Activated naive CD8-positive, alpha-beta T cell treated with anti-CD3 and anti-CD28 coated beads, Interleukin-2, amount 10 ng/mL, durations not matched to agents 7 days and 5 days (primary cell): Measurements from ENCODE around the gene SLC34A1. TPM values are rescaled to one million over a fixed set of nuclear protein-coding genes. Genes with fewer than 3 reads are reported as not detected.
"Not testable (repeated sequence)": the region's sequence is repeated elsewhere in the genome, so short reads cannot be mapped to it uniquely, and the experiment has no call there.

Source experiments
- ATAC-seq: fragments of 150-1000 bp; cut with Tn5 transposase; one replicate; pipeline ENCODE4 v1.10.0; 2021; ENCODE audit warnings: low read depth, moderate library complexity
- POLR2A ChIA-PET: fragments of 350-600 bp; sonication (Branson Sonifier 250); formaldehyde crosslinking; loops from one replicate; lab custom pipeline; 2021; ENCODE audit warnings: antibody characterized with exemption; lab: Charles Lee
- DNase-seq: peaks from one replicate; pipeline ENCODE4 v3.0.0; 2021
- H3K27ac Mint-ChIP-seq: one replicate; pipeline ENCODE4 v1.8.0; 2022; ENCODE audit warnings: mild to moderate bottlenecking, mixed read lengths
- H3K27me3 Mint-ChIP-seq: one replicate; pipeline ENCODE4 v1.8.0; 2022; ENCODE audit warnings: mild to moderate bottlenecking, moderate library complexity, mixed read lengths
- H3K36me3 Mint-ChIP-seq: one replicate; pipeline ENCODE4 v1.8.0; 2021; ENCODE audit warnings: mild to moderate bottlenecking, mixed read lengths
- H3K4me1 Mint-ChIP-seq: one replicate; pipeline ENCODE4 v1.8.0; 2021; ENCODE audit warnings: mixed read lengths
- H3K4me3 Mint-ChIP-seq: one replicate; pipeline ENCODE4 v1.8.0; 2022; ENCODE audit warnings: mild to moderate bottlenecking, moderate library complexity, mixed read lengths
- H3K9me3 Mint-ChIP-seq: one replicate; pipeline ENCODE4 v1.8.0; 2021; ENCODE audit warnings: mixed read lengths
- total RNA-seq, 2 experiments: library from RNA; stranded (reverse); gene quantifications; one replicate each; pipeline ENCODE4 v1.2.3, GENCODE V29; 2021

Gene SLC34A1
- total RNA-seq, 2 experiments from 2014 or later: 1.9 to 2.1 TPM

DNA sequence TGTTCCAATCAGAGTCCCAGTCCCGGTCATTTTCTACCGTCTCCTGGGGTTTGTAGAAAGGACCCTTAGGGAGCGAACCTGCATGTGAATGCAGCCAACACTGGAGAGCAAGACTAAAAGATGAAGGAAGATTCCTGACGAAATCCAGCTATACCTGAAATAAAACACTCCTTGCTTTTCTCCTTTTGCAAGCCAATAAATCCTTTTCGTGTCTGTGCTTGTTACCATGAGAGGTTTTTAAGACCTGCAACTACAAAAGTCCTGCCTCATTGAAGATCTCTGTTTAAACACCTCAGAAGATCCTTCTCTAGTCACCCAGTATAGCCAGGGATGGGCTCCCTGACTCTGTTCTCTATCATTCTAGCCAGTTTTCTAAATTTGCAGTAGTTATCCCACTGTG is 10.0 kb upstream of the SLC34A1 start:
- peaks cover 30% of the 10 kb centered on the region for H3K4me1 Mint-ChIP-seq
- ATAC-seq (no peak), DNase-seq (no peak)
- H3K4me3 Mint-ChIP-seq: peak overlapping the region; percentile 30
- no peaks in the 10 kb centered on the region for H3K27me3 Mint-ChIP-seq
- H3K9me3 Mint-ChIP-seq: no peaks in the 10 kb centered on the region
- peak overlapping the region; percentile 92 for H3K27ac Mint-ChIP-seq
- POLR2A ChIA-PET: interaction anchor here (1.0 kb wide), 1 partner anchor 16 kb away, joined by 3 read pairs; no protein-coding TSS in a partner anchor
- peaks cover 24% of the 10 kb centered on the region for H3K36me3 Mint-ChIP-seq

DNA sequence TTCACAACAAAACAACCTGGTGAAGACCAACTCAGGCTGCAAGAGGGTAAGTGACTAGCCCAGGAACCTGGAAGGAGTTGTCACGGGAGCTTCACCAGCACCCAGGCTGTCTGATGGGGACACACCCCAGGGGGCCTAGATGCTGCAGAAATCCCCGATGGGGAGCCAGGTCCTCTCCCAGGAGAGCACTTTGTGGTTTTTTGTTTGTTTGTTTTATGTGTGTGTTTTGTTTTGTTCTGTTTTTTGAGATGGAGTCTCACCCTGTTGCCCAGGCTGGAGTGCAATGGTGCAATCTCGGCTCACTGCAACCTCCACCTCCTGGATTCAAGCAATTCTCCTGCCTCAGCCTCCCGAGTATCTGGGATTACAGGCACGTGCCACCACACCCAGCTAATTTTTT is 8.7 kb upstream of the SLC34A1 start:
- Mint-ChIP-seq H3K4me1 (peaks cover 31% of the 10 kb centered on the region), H3K36me3 (peaks cover 15% of the 10 kb centered on the region)
- not testable (repeated sequence) for DNase-seq, H3K9me3 Mint-ChIP-seq, H3K27me3 Mint-ChIP-seq, H3K27ac Mint-ChIP-seq, H3K4me3 Mint-ChIP-seq, ATAC-seq
- POLR2A ChIA-PET: interaction anchor here (1.1 kb wide), 1 partner anchor 24 kb away, joined by 3 read pairs; the partner anchor contains the start of gene LMAN2

DNA sequence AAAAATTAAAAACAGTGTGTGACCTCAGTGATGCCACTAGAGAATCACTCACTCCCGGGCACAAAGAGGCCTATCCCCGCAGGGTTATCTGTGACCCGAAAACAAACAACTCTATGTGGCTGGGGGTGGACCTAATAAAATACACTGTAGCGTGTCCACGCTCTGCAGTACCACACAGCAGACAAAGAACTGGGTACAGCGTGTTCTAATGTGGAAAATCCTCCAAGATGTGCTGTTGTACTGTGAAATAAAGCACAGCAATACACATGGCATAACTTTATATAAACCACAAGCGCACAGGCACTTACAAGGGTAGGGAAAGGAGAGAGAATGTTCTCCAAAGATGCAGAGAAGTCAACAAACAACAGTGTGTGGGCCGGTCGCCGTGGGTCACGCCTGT is 8.1 kb upstream of the SLC34A1 start:
- no peak overlapping the region for H3K27ac Mint-ChIP-seq
- H3K4me1 Mint-ChIP-seq: peaks cover 32% of the 10 kb centered on the region
- H3K9me3 Mint-ChIP-seq: no peaks in the 10 kb centered on the region
- POLR2A ChIA-PET: no interaction called here
- H3K36me3 Mint-ChIP-seq: peaks cover 15% of the 10 kb centered on the region
- no peaks in the 10 kb centered on the region for H3K27me3 Mint-ChIP-seq
- ATAC-seq (no peak), DNase-seq (no peak)
- H3K4me3 Mint-ChIP-seq: no peak overlapping the region

DNA sequence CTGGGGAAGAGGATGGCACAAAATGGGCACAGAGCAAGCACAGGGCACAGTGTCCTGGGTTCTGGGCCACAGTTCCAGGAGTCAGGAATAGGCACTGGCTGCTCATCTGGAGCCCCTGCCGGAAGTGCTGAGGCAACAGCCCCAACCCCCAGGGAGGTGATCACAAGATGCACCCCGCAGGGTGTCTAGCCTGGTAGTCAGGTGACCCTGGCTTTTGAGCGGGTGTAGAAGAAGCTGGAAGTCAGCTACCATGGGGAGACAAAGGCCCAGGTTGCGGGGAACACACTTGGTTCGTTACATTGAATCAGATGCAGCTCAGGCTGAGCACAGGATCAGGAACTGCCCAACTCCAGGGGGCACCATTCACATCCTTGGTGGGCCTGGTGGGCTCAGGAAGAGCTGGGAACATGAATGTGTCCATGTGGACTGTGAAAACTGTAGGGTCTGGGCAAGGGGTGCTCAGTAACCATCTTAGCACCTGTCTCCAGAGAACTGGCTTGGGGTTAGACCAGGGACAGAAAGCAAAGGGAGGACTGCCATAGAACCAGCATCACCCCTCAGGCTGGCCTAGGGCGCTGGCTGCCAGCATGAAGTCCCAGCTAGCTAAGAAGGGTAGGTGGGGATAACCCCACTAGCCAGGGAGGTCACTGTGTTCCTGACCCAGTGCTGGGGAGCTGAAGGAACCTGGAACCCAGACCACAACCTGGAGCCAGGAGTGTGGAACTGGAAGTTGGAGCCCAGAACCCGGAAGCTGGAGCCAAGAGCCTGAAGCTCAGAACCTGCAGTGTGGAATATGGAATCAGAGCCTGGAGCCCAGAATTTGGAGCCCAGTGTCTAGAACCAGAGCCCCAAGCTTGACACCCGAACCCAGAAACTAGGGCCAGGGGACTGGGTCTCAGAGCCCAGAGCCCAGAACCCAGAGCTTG is 6.1 kb upstream of the SLC34A1 start:
- DNase-seq (no peak), ATAC-seq (no peak)
- Mint-ChIP-seq H3K27me3 (no peaks in the 10 kb centered on the region), H3K4me3 (no peak overlapping the region), H3K4me1 (peaks cover 21% of the 10 kb centered on the region), H3K27ac (no peak overlapping the region), H3K36me3 (peaks cover 14% of the 10 kb centered on the region), H3K9me3 (no peaks in the 10 kb centered on the region)
- POLR2A ChIA-PET: interaction anchor here (0.6 to 1.5 kb wide), 3 partner anchors 11 to 69 kb away, joined by 3 to 4 read pairs (median 3); partner anchors contain the start of gene PRR7

DNA sequence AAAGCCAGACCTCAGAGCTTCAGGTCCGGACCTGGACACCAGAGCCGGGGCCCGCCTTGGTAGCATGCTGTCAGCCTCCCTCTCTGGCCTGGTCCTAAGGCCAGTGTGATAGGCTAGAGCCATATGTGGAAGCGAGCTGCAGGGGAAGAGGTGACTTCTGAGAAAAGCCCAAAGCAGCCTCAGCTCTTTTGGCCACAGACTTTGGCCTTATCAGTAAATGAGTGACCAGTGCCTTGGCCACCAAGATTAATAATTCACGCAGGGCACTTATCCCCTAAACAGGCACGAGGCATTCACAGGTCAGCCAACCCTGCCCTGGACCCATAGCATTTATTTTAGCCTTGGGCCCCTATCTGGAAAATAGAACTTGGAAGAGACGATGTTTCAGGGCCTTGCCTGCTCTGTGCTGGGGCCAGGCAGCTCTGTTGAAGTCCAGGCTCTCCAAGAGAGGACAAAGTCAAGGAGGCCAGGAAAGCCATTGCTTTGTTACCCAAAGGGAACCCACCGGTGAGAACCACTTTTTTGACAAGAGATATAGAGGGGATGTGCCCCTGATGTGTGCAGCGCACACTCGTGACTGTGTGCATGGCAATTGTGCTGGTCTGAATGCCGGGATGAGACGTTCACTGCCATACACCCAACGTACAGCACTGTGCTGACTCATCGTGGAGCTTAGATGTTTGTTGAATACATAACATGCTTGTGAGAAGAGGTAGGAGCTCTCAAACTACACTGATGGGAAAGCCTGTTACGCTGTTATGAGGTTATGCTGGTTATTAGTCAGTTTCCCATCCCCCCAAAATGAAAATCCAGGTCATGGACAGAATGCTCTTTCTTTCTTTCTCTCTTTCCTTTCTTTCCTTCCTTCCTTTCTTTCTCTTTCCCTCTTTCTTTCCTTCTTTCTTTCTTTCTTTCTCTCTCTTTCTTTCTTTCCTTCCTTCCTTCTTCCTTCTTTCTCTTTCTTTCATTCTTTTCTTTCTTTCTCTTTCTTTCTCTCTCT is 5.0 kb upstream of the SLC34A1 start:
- POLR2A ChIA-PET: interaction anchor here (0.7 to 1.5 kb wide), 3 partner anchors 12 to 137 kb away, joined by 3 to 4 read pairs (median 3); partner anchors contain the start of gene PRR7
- Mint-ChIP-seq H3K27me3 (no peaks in the 10 kb centered on the region), H3K36me3 (peaks cover 8% of the 10 kb centered on the region), H3K4me1 (peaks cover 16% of the 10 kb centered on the region), H3K27ac (no peak overlapping the region), H3K9me3 (no peaks in the 10 kb centered on the region), H3K4me3 (no peak overlapping the region)
- ATAC-seq (no peak), DNase-seq (no peak)

DNA sequence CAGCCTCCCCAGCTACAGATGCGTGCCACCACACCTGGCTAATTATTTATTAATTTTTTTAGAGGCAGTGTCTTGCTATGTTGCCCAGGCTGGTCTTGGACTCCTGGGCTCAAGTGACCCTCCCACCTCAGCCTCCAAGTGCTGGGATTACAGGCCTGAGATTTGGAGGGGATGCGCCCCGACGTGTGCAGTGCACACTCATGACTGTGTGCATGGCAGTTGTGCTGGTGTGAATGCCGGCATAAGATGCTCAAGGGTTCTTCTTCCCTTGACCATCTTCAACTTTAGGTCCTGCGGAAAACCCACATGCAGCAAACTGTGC is 3.5 kb upstream of the SLC34A1 start:
- Mint-ChIP-seq H3K27ac (no peak overlapping the region), H3K4me3 (no peak overlapping the region), H3K36me3 (no peaks in the 10 kb centered on the region), H3K27me3 (no peaks in the 10 kb centered on the region), H3K9me3 (no peaks in the 10 kb centered on the region), H3K4me1 (peaks cover 22% of the 10 kb centered on the region)
- ATAC-seq (no peak), DNase-seq (no peak)
- POLR2A ChIA-PET: no interaction called here

DNA sequence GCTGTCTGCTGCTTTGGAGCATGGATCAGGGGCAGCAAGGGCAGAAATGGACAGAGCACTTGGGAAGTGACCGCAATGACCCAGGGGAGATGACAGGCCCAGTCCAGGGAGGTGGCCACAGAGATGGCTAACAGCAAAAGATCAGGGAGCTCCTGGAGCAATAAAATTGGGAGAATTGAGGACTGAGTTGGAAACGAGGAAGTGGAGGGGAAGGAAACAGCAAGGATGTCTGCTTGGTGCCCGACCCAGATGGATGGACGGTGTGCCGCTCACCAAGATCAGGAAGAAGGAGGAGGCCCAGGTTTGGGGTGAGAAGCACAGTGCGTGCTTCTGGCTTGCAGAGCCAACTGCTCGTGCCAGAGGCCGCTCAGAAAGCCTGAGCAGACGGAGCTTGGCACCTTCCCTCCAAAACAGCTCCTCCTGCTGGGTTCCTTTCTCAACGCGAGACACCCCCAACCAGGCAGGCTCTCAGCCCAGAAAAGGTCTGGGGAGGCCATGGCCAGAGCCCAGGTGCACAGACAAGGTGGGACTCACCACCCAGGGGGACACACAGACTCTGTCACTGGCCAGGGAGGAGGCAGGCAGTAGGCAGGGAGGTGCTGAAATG is 1.7 kb upstream of the SLC34A1 start:
- DNase-seq (no peak), ATAC-seq (peak; percentile 43)
- POLR2A ChIA-PET: interaction anchor here (1.0 to 1.5 kb wide), 2 partner anchors 10 to 12 kb away, joined by 5 to 6 read pairs; no protein-coding TSS in a partner anchor
- H3K4me1 Mint-ChIP-seq: peaks cover 22% of the 10 kb centered on the region
- peak overlapping the region; percentile 73 for H3K27ac Mint-ChIP-seq
- no peak overlapping the region for H3K4me3 Mint-ChIP-seq
- H3K36me3 Mint-ChIP-seq: no peaks in the 10 kb centered on the region
- no peaks in the 10 kb centered on the region for H3K27me3 Mint-ChIP-seq
- H3K9me3 Mint-ChIP-seq: no peaks in the 10 kb centered on the region

DNA sequence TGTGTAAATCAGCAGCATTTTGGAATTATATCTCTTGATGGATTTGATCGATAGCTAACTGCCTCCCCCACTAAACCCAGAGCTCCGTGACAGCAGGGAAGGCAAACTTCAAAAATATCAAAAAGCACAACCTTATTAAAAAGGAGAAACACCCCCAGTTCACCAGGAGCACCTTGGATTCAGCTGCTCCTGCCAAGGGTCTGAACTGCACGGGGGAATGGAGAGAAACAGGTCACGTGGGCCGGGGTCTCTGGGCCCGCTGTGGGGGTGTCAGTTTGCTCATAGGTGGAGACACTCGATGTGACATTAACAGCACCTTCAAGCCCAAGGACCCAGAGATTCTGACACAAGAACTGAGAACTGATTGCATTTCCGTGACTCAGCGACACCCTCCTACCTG is 1.1 kb upstream of the SLC34A1 start:
- peaks cover 22% of the 10 kb centered on the region for H3K4me1 Mint-ChIP-seq
- no peak overlapping the region for H3K27ac Mint-ChIP-seq
- no peak overlapping the region for H3K4me3 Mint-ChIP-seq
- no peak for DNase-seq
- H3K9me3 Mint-ChIP-seq: no peaks in the 10 kb centered on the region
- POLR2A ChIA-PET: interaction anchor here (1.0 to 1.5 kb wide), 2 partner anchors 11 to 13 kb away, joined by 5 to 6 read pairs; no protein-coding TSS in a partner anchor
- no peak for ATAC-seq
- H3K36me3 Mint-ChIP-seq: no peaks in the 10 kb centered on the region
- no peaks in the 10 kb centered on the region for H3K27me3 Mint-ChIP-seq

DNA sequence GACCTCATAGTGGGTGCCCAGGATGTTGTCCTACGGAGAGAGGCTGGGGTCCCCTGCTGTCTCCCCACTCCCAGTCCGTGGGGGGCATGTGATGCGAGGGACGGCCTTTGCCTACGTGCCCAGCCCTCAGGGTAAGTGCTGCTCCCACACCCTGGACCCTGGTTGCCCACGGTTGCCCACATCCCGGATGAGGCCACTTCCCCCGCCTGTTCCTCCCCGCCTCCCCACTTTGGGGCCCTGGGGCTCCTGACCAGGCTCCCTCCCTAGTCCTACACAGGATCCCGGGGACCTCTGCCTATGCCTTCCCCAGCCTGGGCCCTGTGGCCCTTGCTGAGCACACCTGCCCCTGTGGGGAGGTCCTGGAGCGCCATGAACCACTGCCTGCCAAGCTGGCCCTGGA is 1.5 kb downstream of the SLC34A1 start:
- peak overlapping the region; percentile 41 for H3K4me3 Mint-ChIP-seq
- H3K4me1 Mint-ChIP-seq: peaks cover 37% of the 10 kb centered on the region
- H3K9me3 Mint-ChIP-seq: no peaks in the 10 kb centered on the region
- no peak overlapping the region for H3K27ac Mint-ChIP-seq
- H3K27me3 Mint-ChIP-seq: no peaks in the 10 kb centered on the region
- POLR2A ChIA-PET: no interaction called here
- DNase-seq (no peak), ATAC-seq (no peak)
- no peaks in the 10 kb centered on the region for H3K36me3 Mint-ChIP-seq

DNA sequence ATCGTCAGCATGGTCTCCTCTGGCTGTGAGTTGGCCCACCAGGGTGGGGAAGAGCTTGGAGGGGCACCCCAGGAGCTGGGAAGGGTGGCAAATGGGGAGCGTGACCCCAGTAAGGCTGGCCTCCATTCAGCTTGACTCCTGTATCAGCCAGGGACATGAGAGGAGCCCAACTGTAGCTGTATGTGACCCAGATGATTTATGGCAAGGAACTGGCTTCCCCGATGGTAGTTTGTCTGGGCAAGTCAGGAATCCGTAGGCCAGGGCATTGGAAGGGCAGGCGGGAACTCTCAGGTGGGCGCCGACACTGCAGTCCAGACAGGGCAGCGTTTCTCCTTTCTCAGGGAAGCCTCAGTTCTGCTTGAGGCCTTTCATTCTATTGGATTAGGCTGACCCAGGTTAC is 2.3 kb downstream of the SLC34A1 start:
- Mint-ChIP-seq H3K27me3 (no peaks in the 10 kb centered on the region), H3K27ac (no peak overlapping the region), H3K4me1 (peaks cover 41% of the 10 kb centered on the region), H3K4me3 (no peak overlapping the region), H3K36me3 (no peaks in the 10 kb centered on the region), H3K9me3 (no peaks in the 10 kb centered on the region)
- ATAC-seq (no peak), DNase-seq (no peak)
- POLR2A ChIA-PET: no interaction called here

DNA sequence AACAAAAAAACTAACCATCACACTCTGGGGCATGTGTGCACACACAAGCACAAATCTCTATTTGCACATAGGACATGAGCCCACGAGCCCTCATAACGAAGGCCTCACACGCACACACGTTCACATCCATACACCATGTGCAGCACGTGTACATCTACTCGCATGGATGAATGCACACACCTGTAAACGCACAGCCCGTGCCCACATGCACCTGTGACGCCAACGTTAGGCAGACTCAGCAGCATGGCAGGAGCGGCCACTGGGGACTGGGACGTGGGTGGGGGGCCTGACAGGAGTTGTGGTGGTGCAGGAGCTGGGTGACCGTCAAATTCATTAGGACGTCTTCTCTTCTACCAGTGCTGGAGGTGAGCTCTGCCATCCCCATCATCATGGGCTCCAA is 3.2 kb downstream of the SLC34A1 start:
- ATAC-seq: no peak
- POLR2A ChIA-PET: interaction anchor here (0.7 kb wide), 1 partner anchor 84 kb away, joined by 3 read pairs; no protein-coding TSS in a partner anchor
- Mint-ChIP-seq H3K27me3 (no peaks in the 10 kb centered on the region), H3K9me3 (no peaks in the 10 kb centered on the region), H3K36me3 (no peaks in the 10 kb centered on the region), H3K4me3 (no peak overlapping the region), H3K27ac (no peak overlapping the region), H3K4me1 (peaks cover 39% of the 10 kb centered on the region)
- DNase-seq: no peak

DNA sequence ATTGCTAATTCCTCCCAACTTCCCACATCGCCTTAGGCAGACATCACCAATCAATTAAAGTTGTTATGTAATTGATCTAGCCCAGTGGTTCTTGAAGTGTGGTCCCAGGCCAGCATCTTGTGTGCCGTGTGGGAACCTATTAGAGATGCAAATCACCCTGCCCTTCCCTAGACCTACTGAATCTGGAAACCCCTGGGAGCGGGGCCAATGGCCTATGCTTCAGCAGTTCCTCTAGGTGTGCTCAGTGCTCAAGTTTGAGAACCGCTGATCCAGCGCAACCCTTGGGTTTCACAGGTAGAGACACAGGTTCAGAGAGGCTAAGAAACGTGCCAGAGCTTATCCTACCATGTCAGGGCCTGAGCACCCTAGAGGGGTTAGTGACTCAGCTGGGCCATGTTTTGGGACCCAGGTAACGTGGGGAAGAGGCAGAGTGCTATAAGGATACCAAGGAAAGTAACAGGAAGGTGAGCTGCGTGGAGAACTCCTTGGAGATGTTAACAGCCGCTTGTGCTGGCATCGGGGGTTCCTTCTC is 4.4 kb downstream of the SLC34A1 start:
- ATAC-seq (no peak), DNase-seq (no peak)
- Mint-ChIP-seq H3K4me1 (peaks cover 41% of the 10 kb centered on the region), H3K27ac (peak overlapping the region; percentile 88), H3K36me3 (no peaks in the 10 kb centered on the region), H3K9me3 (no peaks in the 10 kb centered on the region), H3K27me3 (no peaks in the 10 kb centered on the region), H3K4me3 (peak overlapping the region; percentile 45)
- POLR2A ChIA-PET: interaction anchor here (1.0 to 2.7 kb wide), 5 partner anchors 30 to 79 kb away, joined by 3 to 31 read pairs (median 4); partner anchors contain the start of gene RGS14
